GM23248 (cell line): Measurements from ENCODE around the gene ELK1.

ENCODE experiments used
- EZH2 ChIP-seq: fragments of 200-600 bp; sonication (generic); IDR thresholded peaks from 2 replicates; pipeline ENCODE4 v1.6.1; 2018; ENCODE audit warnings: antibody characterized with exemption, mild to moderate bottlenecking; ENCODE audit not compliant: insufficient read depth, poor library complexity, severe bottlenecking
- EZH2phosphoT487 ChIP-seq: fragments of 200-600 bp; sonication (generic); IDR thresholded peaks from 2 replicates; pipeline ENCODE4 v1.6.1; 2018; ENCODE audit warnings: antibody characterized with exemption, moderate library complexity, mild to moderate bottlenecking, low read depth; ENCODE audit not compliant: insufficient read depth

- TF ChIP-seq EZH2, result no peak
- no peak for TF ChIP-seq EZH2phosphoT487
Observed at GRCh38 chrX:47587906-47588735, 62.2 kb downstream of the ELK1 start.
